ENCODE measurements around the gene SGTB.
"Not testable (repeated sequence)": the region's sequence is repeated elsewhere in the genome, so short reads cannot be mapped to it uniquely, and the experiment has no call there.

The SGTB gene

GRCh38 chr5:65696892-65697291 is 25.0 kb downstream of the SGTB start:
- H3K4me1 ChIP-seq (ENCODE audit: control insufficient read depth, insufficient read depth, low read length) = no peaks in the 10 kb centered on the region
- H3K36me3 ChIP-seq (ENCODE audit: control insufficient read depth, insufficient read depth, low read length) = no peaks in the 10 kb centered on the region

GRCh38 chr5:65695896-65696295 is 26.0 kb downstream of the SGTB start:
- no peaks in the 10 kb centered on the region for H3K36me3 ChIP-seq (ENCODE audit: control insufficient read depth, insufficient read depth, low read length)
- H3K4me1 ChIP-seq (ENCODE audit: control insufficient read depth, insufficient read depth, low read length) = no peaks in the 10 kb centered on the region
- H3K27me3 ChIP-seq (ENCODE audit: control insufficient read depth, insufficient read depth, low read length) = peaks cover 3% of the 10 kb centered on the region
- H3K9me3 ChIP-seq (ENCODE audit: control insufficient read depth, low read length) = no peaks in the 10 kb centered on the region
- H3K4me3 ChIP-seq (ENCODE audit: low read length) = no peak overlapping the region
- no peak overlapping the region for H3K9ac ChIP-seq (ENCODE audit: low read length)

More at GRCh38 chr5:65696892-65697291, 25.0 kb downstream of the SGTB start:
- H3K27me3 ChIP-seq (ENCODE audit: control insufficient read depth, insufficient read depth, low read length) = peaks cover 3% of the 10 kb centered on the region
- H3K9ac ChIP-seq (ENCODE audit: low read length) = no peak overlapping the region
- no peaks in the 10 kb centered on the region for H3K9me3 ChIP-seq (ENCODE audit: control insufficient read depth, low read length)
- no peak overlapping the region for H3K4me3 ChIP-seq (ENCODE audit: low read length)

GRCh38 chr5:65695162-65695755 is 26.6 kb downstream of the SGTB start:
- no peak overlapping the region for H3K9ac ChIP-seq (ENCODE audit: low read length)
- H3K27me3 ChIP-seq (ENCODE audit: control insufficient read depth, insufficient read depth, low read length) = peaks cover 3% of the 10 kb centered on the region
- no peaks in the 10 kb centered on the region for H3K36me3 ChIP-seq (ENCODE audit: control insufficient read depth, insufficient read depth, low read length)
- no peaks in the 10 kb centered on the region for H3K9me3 ChIP-seq (ENCODE audit: control insufficient read depth, low read length)
- no peaks in the 10 kb centered on the region for H3K4me1 ChIP-seq (ENCODE audit: control insufficient read depth, insufficient read depth, low read length)
- H3K4me3 ChIP-seq (ENCODE audit: low read length) = no peak overlapping the region

DNA sequence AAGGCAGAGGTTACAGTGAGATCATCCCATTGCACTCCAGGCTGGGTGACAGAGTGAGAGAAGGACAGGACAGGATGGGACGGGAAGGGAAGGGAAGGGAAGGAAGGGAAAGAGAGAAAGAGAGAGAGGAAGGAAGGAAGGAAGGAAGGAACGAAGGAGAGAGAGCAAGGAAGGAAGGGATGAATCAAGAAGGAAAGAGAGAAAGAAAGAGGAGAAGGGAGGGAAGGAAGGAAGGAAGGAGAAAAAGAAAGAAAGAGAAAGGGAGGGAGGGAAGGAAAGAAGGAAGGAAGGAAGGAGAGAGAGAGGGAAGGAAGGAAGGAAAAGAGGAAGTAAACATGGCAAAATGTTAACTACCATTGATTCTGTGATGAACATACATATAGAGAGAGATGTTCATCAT is 28.8 kb downstream of the SGTB start:
- Histone ChIP-seq H3K9me3 (ENCODE audit: control insufficient read depth, low read length) (no peaks in the 10 kb centered on the region), H3K36me3 (ENCODE audit: control insufficient read depth, insufficient read depth, low read length) (no peaks in the 10 kb centered on the region), H3K4me1 (ENCODE audit: control insufficient read depth, insufficient read depth, low read length) (no peaks in the 10 kb centered on the region), H3K9ac (ENCODE audit: low read length) (no peak overlapping the region), H3K27me3 (ENCODE audit: control insufficient read depth, insufficient read depth, low read length) (no peaks in the 10 kb centered on the region), H3K4me3 (ENCODE audit: low read length) (no peak overlapping the region)

- Histone ChIP-seq H3K27me3 (ENCODE audit: control insufficient read depth, insufficient read depth, low read length) (no peaks in the 10 kb centered on the region), H3K36me3 (ENCODE audit: control insufficient read depth, insufficient read depth, low read length) (no peaks in the 10 kb centered on the region)
Measured at GRCh38 chr5:65682148-65682547, 39.8 kb downstream of the SGTB start.

DNA sequence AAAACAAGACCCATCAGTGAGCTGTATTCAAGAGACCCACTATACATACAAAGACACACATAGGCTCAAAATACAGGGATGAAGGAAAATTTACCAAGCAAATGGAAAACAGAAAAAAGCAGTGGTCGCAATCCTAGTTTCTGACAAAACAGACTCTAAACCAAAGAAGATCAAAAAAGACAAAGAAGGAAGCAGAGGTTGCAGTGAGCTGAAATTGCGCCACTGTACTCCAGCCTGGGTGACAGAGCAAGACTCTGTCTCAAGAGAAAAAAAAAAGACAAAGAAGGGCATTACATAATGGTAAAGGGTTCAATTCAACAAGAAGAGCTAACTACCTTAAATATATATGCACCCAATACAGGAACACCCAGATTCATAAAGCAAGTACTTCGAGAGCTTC is 45.9 kb downstream of the SGTB start:
- H3K4me3 ChIP-seq (ENCODE audit: low read length); H3K36me3 ChIP-seq (ENCODE audit: control insufficient read depth, insufficient read depth, low read length); H3K9me3 ChIP-seq (ENCODE audit: control insufficient read depth, low read length): not testable (repeated sequence)

More at GRCh38 chr5:65682148-65682547, 39.8 kb downstream of the SGTB start:
- Histone ChIP-seq H3K9ac (ENCODE audit: low read length) (no peak overlapping the region), H3K4me3 (ENCODE audit: low read length) (no peak overlapping the region), H3K4me1 (ENCODE audit: control insufficient read depth, insufficient read depth, low read length) (no peaks in the 10 kb centered on the region), H3K9me3 (ENCODE audit: control insufficient read depth, low read length) (no peaks in the 10 kb centered on the region)

DNA sequence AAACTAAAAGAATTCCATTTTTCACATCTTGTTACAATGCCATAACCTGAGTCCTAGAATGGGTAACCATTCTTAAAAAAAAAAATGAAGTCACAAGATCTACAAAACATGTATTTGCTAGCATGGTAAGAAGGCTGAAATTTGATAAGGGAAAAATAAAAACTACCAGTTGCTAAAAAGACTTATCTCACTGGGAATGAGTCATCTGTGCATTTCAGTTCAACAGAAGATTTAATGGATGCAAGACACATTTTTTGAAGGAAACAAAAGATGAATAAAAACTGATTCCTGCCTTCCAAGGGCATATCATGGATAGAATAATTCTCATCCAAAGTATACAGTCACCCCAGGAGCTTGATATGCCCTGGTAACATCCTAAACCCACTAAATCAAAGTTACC is 47.2 kb downstream of the SGTB start:
- H3K9me3 ChIP-seq (ENCODE audit: control insufficient read depth, low read length) = no peaks in the 10 kb centered on the region
- no peaks in the 10 kb centered on the region for H3K4me1 ChIP-seq (ENCODE audit: control insufficient read depth, insufficient read depth, low read length)

More for the DNA sequence above, 45.9 kb downstream of the SGTB start:
- not testable (repeated sequence) for H3K9ac ChIP-seq (ENCODE audit: low read length); H3K4me1 ChIP-seq (ENCODE audit: control insufficient read depth, insufficient read depth, low read length); H3K27me3 ChIP-seq (ENCODE audit: control insufficient read depth, insufficient read depth, low read length)

GRCh38 chr5:65672796-65673195 is 49.1 kb downstream of the SGTB start:
- Histone ChIP-seq H3K9ac (ENCODE audit: low read length) (no peak overlapping the region), H3K4me3 (ENCODE audit: low read length) (no peak overlapping the region), H3K36me3 (ENCODE audit: control insufficient read depth, insufficient read depth, low read length) (no peaks in the 10 kb centered on the region), H3K9me3 (ENCODE audit: control insufficient read depth, low read length) (no peaks in the 10 kb centered on the region), H3K27me3 (ENCODE audit: control insufficient read depth, insufficient read depth, low read length) (no peaks in the 10 kb centered on the region), H3K4me1 (ENCODE audit: control insufficient read depth, insufficient read depth, low read length) (no peaks in the 10 kb centered on the region)

More for the DNA sequence above, 47.2 kb downstream of the SGTB start:
- H3K27me3 ChIP-seq (ENCODE audit: control insufficient read depth, insufficient read depth, low read length) = no peaks in the 10 kb centered on the region
- H3K4me3 ChIP-seq (ENCODE audit: low read length) = no peak overlapping the region
- no peaks in the 10 kb centered on the region for H3K36me3 ChIP-seq (ENCODE audit: control insufficient read depth, insufficient read depth, low read length)
- H3K9ac ChIP-seq (ENCODE audit: low read length) = no peak overlapping the region

DNA sequence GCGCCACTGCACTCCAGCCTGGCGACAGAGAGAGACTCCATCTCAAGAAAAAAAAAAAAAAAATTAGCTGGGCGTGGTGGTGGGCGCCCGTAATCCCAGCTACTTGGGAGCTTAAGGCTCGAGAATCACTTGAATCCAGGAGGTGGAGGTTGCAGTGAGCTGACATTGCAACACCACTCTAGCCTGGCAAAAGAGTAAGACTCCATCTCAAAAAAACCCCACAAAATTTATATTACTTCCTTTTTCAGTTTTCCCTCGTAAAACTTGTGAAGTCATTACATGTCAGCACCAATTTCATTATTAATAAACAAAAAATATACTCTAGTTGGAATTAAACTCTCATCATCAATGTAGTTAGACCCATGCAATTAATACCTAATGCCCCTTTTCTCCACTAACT is 53.2 kb downstream of the SGTB start:
- Histone ChIP-seq H3K9ac (ENCODE audit: low read length) (no peak overlapping the region), H3K27me3 (ENCODE audit: control insufficient read depth, insufficient read depth, low read length) (no peaks in the 10 kb centered on the region), H3K4me1 (ENCODE audit: control insufficient read depth, insufficient read depth, low read length) (no peaks in the 10 kb centered on the region), H3K4me3 (ENCODE audit: low read length) (no peak overlapping the region), H3K9me3 (ENCODE audit: control insufficient read depth, low read length) (no peaks in the 10 kb centered on the region), H3K36me3 (ENCODE audit: control insufficient read depth, insufficient read depth, low read length) (no peaks in the 10 kb centered on the region)

GRCh38 chr5:65663804-65664521 is 57.9 kb downstream of the SGTB start:
- Histone ChIP-seq H3K36me3 (ENCODE audit: control insufficient read depth, insufficient read depth, low read length) (no peaks in the 10 kb centered on the region), H3K27me3 (ENCODE audit: control insufficient read depth, insufficient read depth, low read length) (no peaks in the 10 kb centered on the region), H3K9ac (ENCODE audit: low read length) (no peak overlapping the region), H3K4me3 (ENCODE audit: low read length) (no peak overlapping the region), H3K9me3 (ENCODE audit: control insufficient read depth, low read length) (no peaks in the 10 kb centered on the region), H3K4me1 (ENCODE audit: control insufficient read depth, insufficient read depth, low read length) (no peaks in the 10 kb centered on the region)

- Histone ChIP-seq H3K36me3 (ENCODE audit: control insufficient read depth, insufficient read depth, low read length) (no peaks in the 10 kb centered on the region), H3K9me3 (ENCODE audit: control insufficient read depth, low read length) (no peaks in the 10 kb centered on the region), H3K4me3 (ENCODE audit: low read length) (no peak overlapping the region), H3K9ac (ENCODE audit: low read length) (no peak overlapping the region), H3K27me3 (ENCODE audit: control insufficient read depth, insufficient read depth, low read length) (no peaks in the 10 kb centered on the region), H3K4me1 (ENCODE audit: control insufficient read depth, insufficient read depth, low read length) (no peaks in the 10 kb centered on the region)
Measured at GRCh38 chr5:65654713-65655112, 67.2 kb downstream of the SGTB start.

- no peak overlapping the region for H3K4me3 ChIP-seq (ENCODE audit: low read length)
- H3K4me1 ChIP-seq (ENCODE audit: control insufficient read depth, insufficient read depth, low read length) = no peaks in the 10 kb centered on the region
- H3K9ac ChIP-seq (ENCODE audit: low read length) = no peak overlapping the region
- no peaks in the 10 kb centered on the region for H3K27me3 ChIP-seq (ENCODE audit: control insufficient read depth, insufficient read depth, low read length)
- no peaks in the 10 kb centered on the region for H3K36me3 ChIP-seq (ENCODE audit: control insufficient read depth, insufficient read depth, low read length)
- H3K9me3 ChIP-seq (ENCODE audit: control insufficient read depth, low read length) = no peaks in the 10 kb centered on the region
Measured at GRCh38 chr5:65651144-65651543, 70.8 kb downstream of the SGTB start.
